Measurements from ENCODE around the gene TRPM3.

TRPM3 gene

GRCh38 chr9:70511858-70512257 is 609.6 kb downstream of the TRPM3 start:
- no peak overlapping the region for H3K9ac ChIP-seq
- TF ChIP-seq CTCF (IDR thresholded peaks at IDR 0.05) = no peak
- H3K79me2 ChIP-seq = no peaks in the 10 kb centered on the region
- no peaks in the 10 kb centered on the region for H3K36me3 ChIP-seq (ENCODE audit: control insufficient read depth, insufficient read depth, low read length)
- peak overlapping the region; percentile 33 for H3K4me3 ChIP-seq (ENCODE audit: low read depth, low read length)
- no peak overlapping the region for H2AFZ ChIP-seq
- H3K27me3 ChIP-seq (ENCODE audit: control insufficient read depth, insufficient read depth, low read length) = no peaks in the 10 kb centered on the region
- H3K4me2 ChIP-seq (ENCODE audit: low read length) = peak overlapping the region; percentile 50
- peaks cover 4% of the 10 kb centered on the region for H3K4me1 ChIP-seq
- no peaks in the 10 kb centered on the region for H3K9me3 ChIP-seq (ENCODE audit: control insufficient read depth, low read length)
- no peak overlapping the region for H3K27ac ChIP-seq

GRCh38 chr9:70510157-70510770 is 611.2 kb downstream of the TRPM3 start:
- Histone ChIP-seq H3K4me2 (ENCODE audit: low read length) (peak overlapping the region; percentile 15), H3K9ac (no peak overlapping the region)

GRCh38 chr9:70506159-70506558 is 615.3 kb downstream of the TRPM3 start:
- H2AFZ ChIP-seq = no peak overlapping the region
- peaks cover 1% of the 10 kb centered on the region for H3K4me1 ChIP-seq
- no peak overlapping the region for H3K4me3 ChIP-seq (ENCODE audit: low read depth, low read length)
- no peaks in the 10 kb centered on the region for H3K9me3 ChIP-seq (ENCODE audit: control insufficient read depth, low read length)
- H3K27me3 ChIP-seq (ENCODE audit: control insufficient read depth, insufficient read depth, low read length) = no peaks in the 10 kb centered on the region
- no peak for TF ChIP-seq CTCF (IDR thresholded peaks at IDR 0.05)
- H3K36me3 ChIP-seq (ENCODE audit: control insufficient read depth, insufficient read depth, low read length) = no peaks in the 10 kb centered on the region
- H3K4me2 ChIP-seq (ENCODE audit: low read length) = no peak overlapping the region
- H3K79me2 ChIP-seq = no peaks in the 10 kb centered on the region
- H3K9ac ChIP-seq = no peak overlapping the region
- H3K27ac ChIP-seq = no peak overlapping the region

More at GRCh38 chr9:70510157-70510770, 611.2 kb downstream of the TRPM3 start:
- H3K4me3 ChIP-seq (ENCODE audit: low read depth, low read length) = no peak overlapping the region
- no peak overlapping the region for H3K27ac ChIP-seq
- no peaks in the 10 kb centered on the region for H3K27me3 ChIP-seq (ENCODE audit: control insufficient read depth, insufficient read depth, low read length)
- H3K36me3 ChIP-seq (ENCODE audit: control insufficient read depth, insufficient read depth, low read length) = no peaks in the 10 kb centered on the region
- no peaks in the 10 kb centered on the region for H3K79me2 ChIP-seq
- H3K4me1 ChIP-seq = peaks cover 4% of the 10 kb centered on the region
- no peak overlapping the region for H2AFZ ChIP-seq
- TF ChIP-seq CTCF (IDR thresholded peaks at IDR 0.05) = peak; percentile 42
- no peaks in the 10 kb centered on the region for H3K9me3 ChIP-seq (ENCODE audit: control insufficient read depth, low read length)

GRCh38 chr9:70504834-70505233 is 616.6 kb downstream of the TRPM3 start:
- no peaks in the 10 kb centered on the region for H3K79me2 ChIP-seq
- no peak overlapping the region for H2AFZ ChIP-seq
- no peaks in the 10 kb centered on the region for H3K9me3 ChIP-seq (ENCODE audit: control insufficient read depth, low read length)
- H3K27me3 ChIP-seq (ENCODE audit: control insufficient read depth, insufficient read depth, low read length) = no peaks in the 10 kb centered on the region
- H3K36me3 ChIP-seq (ENCODE audit: control insufficient read depth, insufficient read depth, low read length) = no peaks in the 10 kb centered on the region
- H3K4me3 ChIP-seq (ENCODE audit: low read depth, low read length) = no peak overlapping the region
- H3K4me1 ChIP-seq = no peaks in the 10 kb centered on the region
- peak overlapping the region; percentile 22 for H3K27ac ChIP-seq
- H3K9ac ChIP-seq = no peak overlapping the region
- no peak for TF ChIP-seq CTCF (IDR thresholded peaks at IDR 0.05)
- no peak overlapping the region for H3K4me2 ChIP-seq (ENCODE audit: low read length)

- H3K27ac ChIP-seq = no peak overlapping the region
Measured at GRCh38 chr9:70502690-70503089, 618.7 kb downstream of the TRPM3 start.

More at GRCh38 chr9:70502690-70503089, 618.7 kb downstream of the TRPM3 start:
- TF ChIP-seq CTCF (IDR thresholded peaks at IDR 0.05) = no peak
- Histone ChIP-seq H3K4me2 (ENCODE audit: low read length) (no peak overlapping the region), H3K36me3 (ENCODE audit: control insufficient read depth, insufficient read depth, low read length) (no peaks in the 10 kb centered on the region), H3K79me2 (no peaks in the 10 kb centered on the region), H3K27me3 (ENCODE audit: control insufficient read depth, insufficient read depth, low read length) (no peaks in the 10 kb centered on the region), H3K4me3 (ENCODE audit: low read depth, low read length) (no peak overlapping the region), H3K9me3 (ENCODE audit: control insufficient read depth, low read length) (no peaks in the 10 kb centered on the region), H3K9ac (no peak overlapping the region), H3K4me1 (no peaks in the 10 kb centered on the region), H2AFZ (no peak overlapping the region)
